ENCODE results near the gene NEURL1.

The NEURL1 gene

DNA sequence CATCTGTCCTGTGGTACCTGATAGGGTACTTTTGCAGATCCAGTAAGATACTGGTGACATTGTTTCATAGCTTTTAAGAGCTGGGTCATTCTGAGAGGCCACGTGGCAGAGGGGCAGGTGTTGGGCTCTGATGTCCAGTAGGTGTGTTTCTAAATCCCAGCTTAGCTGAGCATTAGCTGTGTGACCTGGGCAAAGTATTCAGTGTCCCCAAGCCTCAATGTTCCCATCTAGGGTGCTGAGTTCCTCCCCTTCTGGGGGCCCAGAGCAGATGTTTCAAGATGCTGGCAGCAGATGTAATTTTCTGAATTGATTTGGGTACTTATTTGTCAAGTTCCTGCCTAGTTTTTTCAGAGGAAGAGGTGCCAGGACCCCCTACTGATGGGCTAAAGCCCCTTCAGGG, 52.9 kb downstream of the NEURL1 start:
- DNase-seq (ENCODE audit: low read depth in 2 of 2), result no peak

DNA sequence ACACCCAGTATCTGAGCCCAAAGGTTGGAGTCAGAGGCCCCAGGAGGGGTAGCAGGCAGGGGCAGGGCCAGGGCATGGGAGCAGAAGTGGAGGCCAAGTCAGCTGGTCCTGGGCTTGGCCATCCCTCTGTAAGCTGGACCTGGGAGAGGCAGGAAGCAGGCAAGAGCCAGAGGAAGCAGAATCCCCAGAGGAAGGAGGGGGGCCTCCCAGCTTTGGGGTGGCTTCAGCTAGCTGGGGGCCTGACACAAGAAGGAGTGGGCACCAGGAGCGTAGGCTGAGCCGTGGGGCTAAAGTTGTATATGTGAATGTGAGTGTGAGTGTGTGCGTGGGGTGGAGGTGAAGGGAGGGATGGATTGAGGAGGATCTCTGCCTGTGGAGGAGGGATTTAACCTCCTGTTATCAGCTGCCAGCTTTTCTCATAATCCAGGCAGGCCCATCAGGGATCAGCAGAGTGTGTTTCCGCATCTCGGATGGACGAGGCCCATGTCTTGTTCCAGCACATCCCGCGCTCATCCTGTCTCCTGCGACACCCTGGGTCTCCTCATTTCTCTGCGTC, 54.0 kb downstream of the NEURL1 start:
- DNase-seq (ENCODE audit: low read depth in 2 of 2), result no peak

DNA sequence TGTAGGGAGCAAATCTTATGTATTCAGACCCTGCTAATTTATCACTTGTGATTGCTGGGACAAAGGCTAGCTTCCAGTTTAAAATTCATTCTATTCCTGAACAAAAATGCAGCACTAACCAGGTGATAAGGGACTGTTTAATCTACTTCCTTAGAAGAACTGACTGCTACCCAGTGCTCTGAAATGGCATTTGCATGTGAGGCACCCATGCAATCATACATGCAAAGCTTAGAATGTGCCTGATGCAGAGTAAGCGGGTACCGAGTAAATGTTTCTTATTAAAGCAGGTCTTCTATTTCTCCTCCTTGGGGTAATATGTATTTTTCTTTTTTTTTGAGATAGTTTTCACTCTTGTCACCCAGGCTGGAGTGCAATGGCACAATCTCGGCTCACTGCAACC, 54.5 kb downstream of the NEURL1 start:
- no peak for DNase-seq (ENCODE audit: low read depth in 2 of 2)

DNA sequence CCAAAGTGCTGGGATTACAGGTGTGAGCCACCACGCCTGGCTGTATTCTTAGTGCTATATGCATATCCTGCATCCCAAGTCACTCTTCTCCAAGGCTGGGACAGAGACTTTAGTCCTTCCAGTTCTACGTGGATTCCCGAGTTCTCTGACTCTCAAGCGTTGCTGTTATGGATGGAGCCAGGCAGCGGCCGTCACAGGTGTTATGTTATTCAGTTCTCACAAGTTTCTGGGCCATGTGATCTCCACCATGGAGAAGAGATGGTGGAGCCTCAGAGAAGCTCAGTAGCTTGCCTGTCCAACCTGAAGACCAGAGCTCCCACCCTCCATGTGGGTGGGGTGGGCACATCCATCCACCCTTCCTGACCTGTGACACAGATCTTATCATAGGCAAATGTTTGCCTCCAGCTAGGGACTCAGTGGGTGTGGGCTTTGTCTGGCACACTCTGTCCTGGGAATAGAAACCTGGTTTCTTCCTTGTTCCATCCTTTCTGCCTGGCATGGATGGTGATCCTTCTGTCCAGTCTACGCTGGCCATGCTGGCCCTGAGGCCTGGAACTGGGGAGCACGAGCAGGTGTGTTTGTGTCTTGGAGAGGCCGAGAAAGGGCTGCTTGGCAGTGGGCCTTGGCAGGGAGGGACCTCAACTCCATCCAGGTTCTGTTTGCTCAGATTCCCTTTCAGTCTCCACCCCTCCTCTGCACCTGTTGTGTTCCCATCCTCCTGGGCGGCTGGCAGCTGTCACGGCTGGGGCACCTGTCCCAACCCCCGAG, 55.3 kb downstream of the NEURL1 start:
- no peak for DNase-seq (ENCODE audit: low read depth in 2 of 2)

DNA sequence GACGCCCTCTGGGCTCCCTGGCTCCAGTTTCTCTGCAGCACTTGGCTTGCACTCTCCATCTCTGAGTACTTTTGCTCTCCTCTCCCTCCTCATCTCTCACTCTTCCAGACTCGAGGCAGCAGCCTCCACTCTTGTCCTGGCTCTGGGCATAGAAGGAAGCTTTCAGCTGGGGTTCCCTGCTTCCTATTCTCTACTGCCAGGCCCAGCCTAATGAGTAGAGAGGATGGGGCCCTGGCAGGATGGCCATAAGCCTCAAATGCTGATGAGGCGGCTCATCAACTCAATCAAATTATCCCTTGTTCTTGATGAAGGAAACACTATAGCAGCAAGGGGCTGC, 55.8 kb downstream of the NEURL1 start:
- DNase-seq (ENCODE audit: low read depth in 2 of 2), result no peak

DNA sequence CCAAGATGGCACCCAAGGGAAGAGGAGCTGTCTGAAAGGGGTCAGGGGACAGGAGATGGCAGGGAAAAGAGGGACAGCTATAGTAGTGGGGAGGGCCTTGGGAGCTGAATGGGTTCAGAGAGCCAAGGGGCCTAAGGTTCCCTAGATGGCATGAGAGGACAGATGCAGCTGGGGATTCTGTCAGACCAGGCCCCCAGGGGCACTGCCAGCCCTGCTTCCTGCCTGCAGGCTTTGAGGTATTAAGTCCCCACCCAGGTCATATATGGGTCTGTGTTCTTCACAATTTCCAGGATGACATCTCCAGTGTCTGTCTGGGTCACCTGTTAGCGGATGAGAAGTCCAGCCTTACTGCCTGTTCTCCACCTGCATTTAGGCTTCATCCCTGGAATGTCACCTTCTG, 56.7 kb downstream of the NEURL1 start:
- no peak for DNase-seq (ENCODE audit: low read depth in 2 of 2)

DNA sequence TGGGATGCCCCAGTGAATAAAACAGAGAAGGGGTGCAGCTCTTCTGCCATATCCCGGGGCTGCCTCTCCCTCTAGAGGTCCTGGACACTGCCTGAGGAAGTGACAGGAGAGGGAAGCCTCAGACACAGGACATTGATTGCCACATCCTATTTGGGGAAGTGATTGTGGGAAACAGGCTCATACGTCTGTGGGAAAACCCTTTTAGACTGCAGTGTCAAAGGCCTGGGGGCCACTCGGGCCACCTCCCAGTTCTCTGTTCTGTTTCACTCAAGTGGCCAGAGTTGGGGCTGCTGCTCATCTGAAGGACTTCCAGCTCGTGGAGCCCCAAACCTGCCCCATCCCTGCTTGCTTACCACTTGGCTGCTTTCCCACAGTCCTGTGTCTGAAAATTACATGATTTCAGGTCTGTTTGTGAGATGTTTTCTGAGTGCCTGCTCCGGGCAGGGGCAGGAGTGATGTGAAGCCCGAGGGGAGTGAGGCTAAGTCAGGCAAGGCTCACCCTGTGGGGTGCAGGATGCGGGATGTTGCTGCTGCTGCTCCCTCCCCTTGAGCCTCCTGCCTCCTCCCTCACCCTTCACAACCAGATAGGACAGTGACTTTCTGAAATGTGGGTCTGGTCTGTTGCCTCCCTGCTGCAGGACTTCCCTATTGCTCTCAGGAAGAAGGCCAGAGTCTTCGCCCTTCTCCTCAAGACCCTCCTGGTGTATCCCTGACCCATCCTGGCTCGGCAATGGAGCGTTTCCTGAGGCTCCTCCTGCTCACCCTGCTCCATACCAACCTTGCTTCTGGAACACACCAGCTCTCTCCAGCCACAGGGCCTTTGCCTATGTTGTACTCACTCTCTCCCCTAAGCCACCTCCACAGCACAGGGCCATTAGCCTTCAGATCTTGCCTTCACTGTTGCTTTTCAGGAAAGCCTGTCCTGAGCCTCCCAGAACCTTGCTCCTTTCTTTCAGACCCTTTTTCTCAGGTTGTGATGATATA, 58.4 kb downstream of the NEURL1 start:
- DNase-seq (ENCODE audit: low read depth in 2 of 2), result no peak

DNA sequence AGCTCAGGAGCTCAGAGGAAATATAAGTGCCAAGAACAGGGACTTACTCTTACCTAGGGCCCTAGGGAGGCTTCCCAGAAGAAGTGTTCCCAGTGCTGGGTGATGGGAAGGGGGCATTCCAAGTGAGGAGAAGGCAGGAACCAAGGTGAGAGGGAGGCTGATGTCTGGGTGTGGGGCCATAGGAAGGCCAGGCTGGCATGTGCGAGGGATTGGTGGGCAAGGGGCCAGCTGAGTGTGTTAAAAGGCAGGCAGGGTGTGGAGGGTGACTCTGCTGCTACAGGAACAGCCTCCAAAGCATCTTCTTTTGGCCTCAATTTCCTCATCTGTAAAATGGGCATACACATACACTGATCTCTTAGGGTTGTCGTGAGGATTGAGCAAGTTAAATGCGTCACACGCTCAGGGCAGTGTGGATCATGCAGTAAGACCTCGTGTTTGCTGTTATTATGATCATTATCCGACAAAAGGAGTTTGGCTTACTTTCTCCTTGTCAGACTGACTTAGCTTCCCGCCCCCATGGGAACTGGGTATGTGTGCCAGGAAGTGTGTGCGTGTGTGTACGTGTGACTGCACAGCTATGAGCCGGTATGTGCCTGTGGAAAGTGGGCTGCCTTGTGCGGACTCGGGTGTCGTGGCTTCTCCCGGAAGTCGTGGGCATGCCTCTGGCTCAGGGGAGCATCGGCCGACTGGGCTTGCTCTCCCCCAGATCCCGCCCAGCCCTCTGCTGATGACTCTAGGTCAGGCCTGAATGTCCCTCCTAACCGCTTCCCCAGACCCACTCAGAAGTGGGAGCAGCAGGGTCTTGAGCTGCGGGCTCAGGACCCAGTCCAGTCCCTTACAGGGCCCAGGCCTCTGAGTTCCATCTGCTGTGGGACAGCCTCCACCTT, 59.6 kb downstream of the NEURL1 start:
- no peak for DNase-seq (ENCODE audit: low read depth in 2 of 2)

DNA sequence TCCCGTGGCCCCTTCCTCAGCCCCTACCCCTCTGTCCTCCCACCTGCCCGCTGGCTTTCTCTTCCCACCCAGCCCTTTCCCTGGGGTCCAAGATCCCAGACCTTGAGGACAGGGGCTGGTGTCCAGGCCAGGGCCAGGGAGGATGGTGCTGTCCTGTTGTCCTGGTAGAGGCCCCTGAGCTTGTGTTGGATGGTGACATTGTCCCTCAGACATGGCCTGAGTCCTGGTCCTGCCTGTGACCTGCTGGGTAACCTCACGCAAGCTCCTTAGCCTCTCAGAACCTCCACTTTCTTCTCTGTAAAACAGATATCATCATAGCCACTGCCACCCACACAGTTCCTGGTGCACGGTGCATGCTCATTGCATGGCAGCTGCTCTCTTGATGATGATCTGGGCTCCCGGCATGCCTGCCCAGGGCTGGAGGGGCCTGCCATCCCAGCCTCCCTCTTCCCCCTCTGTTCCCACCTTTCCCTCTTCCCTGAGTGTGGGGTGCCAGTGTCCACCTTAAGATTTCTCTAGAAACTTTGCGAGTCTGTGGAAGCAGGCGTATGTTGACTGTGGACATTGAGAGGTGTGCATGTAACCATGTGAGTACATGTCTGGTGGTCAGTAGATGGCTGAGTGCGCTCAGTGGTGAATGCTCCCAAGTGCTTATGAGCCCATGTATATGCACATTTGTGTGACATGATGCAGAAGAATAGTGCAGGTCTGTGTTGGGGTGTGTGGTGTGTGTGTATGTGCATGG, 60.4 kb downstream of the NEURL1 start:
- DNase-seq (ENCODE audit: low read depth in 2 of 2), result no peak

DNA sequence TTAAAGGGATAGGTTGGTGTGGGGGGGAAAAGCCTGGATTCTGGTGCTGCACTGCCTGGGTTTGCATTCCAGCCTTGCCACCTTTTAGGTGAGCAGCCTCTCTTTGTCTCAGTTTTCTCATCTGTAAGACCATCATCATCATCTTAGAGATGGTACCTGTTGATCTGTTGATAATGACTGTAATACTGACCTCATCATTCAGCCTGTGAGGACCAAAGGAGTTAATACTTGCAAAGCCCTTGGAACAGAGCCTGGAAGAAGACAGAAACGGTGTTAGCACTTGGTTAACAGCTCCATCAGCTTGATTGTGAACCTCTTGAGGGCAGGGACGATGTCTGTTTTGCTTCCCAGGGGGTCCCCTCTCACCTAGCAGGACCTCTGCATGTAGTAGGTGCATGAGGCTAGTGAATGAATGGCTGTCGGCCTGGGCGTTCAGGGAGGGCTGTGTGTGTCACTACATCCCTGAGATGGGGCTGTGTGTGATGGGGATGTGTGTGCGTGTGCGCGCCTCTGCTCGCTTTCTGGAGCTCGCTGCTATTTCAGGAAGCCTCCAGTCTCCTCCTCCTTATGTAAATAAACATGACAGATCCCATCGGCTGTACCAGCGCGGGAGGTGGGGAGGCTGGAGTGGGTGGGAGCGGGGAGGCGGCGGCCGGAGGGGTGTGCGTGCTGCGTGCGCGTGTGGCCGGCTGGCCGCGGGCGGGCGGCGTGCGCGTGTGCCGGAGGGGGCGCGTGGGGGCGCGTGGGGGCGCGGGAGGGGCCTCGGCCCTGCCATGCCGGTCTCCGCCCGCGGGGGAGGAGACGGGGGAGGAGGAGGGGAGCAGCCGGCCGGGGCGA, 61.2 kb downstream of the NEURL1 start:
- no peak for DNase-seq (ENCODE audit: low read depth in 2 of 2)

DNA sequence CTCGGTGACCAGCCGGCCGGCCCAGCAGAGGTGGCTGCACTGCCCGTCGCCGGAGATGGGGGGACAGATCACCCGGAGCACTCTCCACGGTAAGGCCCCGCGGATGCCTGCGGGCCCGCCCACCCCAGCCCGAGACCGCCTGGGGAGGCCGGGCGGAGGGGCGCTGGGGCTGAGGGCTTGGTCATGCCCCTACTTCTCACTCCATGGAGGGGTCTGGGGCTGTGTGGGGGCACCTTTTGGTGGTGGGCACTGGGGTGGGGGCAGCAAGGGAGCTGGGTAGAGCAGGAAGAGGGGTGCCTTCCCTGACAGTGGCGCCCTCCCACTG, 61.8 kb downstream of the NEURL1 start:
- DNase-seq (ENCODE audit: low read depth in 2 of 2), result no peak

DNA sequence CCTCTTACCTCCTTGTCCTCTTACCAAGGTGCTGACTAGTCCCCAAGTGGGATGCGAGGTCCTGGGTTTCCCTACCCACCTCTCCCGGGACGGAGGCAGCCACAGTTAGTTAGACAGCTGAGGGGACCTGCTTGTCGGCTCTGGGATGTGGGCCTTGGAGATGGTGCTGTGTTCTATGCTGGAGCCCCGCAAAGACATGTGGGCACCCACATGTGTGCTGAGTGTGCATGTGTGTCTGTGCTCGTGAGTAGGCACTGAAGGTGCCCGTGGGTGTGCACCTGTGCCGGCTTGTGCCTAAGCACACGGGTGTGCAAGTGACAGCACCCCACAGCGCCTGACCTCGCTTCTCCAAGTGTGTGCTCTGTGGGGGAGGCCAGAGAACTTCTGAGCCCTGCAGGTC, 62.2 kb downstream of the NEURL1 start:
- no peak for DNase-seq (ENCODE audit: low read depth in 2 of 2)

DNA sequence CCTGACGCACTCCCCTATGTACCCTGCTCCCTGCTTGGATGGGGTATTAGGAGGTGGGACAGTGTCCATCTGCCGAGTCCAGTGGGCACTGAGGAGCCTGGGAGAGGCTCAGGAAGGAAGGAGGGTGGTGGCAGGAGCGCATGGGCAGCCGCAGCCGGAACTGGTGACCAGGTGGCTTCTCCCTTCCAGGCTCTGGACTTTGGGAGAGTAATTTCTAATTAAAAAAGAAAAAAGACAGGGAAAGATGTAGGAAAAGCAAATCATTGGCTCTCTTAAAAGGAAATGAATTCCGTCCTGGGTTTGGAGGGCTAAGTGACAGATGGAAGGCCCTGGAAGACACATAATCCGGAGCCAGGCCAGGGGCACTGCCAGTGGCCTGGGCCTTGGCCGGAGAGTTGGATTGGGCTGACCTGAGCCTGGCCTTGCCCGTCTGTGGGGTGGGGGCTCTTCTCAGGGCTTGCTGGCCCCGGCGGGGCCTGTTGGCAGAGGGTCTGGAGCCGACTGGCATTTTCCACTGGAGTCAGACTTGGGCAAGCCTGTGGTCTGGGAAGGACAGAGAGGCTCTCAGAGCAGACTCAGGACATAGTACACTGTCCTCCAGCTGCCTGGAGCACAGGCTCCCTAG, 63.0 kb downstream of the NEURL1 start:
- DNase-seq (ENCODE audit: low read depth in 2 of 2), result no peak

DNA sequence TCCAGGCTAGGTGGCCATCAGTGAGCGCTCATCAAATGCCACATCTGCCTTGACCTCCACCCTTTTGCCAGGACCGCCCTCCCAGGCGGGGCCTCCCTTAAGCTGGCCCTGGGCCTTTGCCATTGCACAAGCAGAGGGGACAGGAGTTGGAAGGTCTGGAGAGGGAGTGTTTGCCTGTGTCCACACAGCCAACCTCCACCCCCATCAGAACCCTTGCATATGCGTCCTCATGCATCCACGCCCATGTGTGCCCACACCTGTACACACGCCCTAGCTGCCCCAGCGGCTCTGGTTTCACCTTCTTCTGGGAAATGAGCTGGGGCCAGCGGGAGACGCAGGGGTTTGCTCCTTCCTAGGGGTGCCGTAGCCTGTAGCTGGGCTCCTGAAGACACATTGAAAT, 64.0 kb downstream of the NEURL1 start:
- no peak for DNase-seq (ENCODE audit: low read depth in 2 of 2)

DNA sequence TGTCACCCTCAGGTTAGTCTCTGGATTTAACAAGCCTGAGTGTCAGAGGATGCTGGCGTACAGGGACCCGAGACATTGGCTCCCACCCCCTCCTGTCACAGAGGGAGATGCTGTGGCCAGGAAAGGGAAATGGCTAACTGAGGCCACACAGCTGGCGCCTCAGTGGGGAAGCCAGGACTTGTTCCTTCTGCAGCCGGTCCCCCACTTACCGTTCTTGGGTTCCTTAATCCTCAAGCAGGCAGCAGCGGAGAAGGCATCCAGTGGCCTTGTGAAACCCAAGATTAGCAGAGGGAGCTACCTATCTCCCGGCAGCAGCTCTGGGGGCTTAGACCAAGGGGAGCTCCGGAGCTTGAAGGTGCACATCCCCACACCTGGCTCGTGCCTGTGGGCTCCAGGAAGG, 65.4 kb downstream of the NEURL1 start:
- no peak for DNase-seq (ENCODE audit: low read depth in 2 of 2)

DNA sequence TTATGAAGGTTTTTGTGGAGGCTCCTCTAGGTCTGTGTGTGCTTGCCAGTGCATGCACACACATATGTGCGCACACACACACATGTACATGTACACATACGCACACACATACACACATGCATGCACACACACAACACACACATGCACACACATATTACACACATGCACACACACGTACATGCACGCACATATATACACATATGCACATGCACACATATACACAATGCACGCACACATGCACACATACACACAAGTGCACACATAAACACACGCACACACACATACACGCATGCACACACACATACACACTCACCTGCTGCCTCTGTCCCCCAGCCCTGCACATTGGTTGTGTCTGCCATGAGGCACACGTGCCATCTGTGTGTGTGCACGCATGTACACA, 66.3 kb downstream of the NEURL1 start:
- no peak for DNase-seq (ENCODE audit: low read depth in 2 of 2)

DNA sequence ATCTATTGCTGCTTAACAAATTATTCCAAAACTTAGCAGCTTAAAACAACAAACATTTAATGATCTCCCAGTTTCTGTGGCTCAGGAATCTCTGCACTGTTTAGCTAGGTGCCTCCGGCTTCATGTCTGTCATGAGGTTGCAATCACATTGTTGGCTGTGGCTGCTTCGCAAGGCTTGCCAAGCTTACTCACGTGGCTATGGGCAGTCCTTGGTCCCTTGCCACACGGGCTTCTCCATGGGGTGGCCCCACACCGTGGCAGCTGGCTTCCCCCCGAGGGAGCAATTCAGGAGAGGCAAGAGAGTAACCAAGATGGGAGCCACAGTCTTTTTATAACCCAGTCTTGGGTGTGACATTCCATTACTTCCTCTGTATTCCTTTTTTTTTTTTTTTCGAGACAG, 67.4 kb downstream of the NEURL1 start:
- no peak for DNase-seq (ENCODE audit: low read depth in 2 of 2)

DNA sequence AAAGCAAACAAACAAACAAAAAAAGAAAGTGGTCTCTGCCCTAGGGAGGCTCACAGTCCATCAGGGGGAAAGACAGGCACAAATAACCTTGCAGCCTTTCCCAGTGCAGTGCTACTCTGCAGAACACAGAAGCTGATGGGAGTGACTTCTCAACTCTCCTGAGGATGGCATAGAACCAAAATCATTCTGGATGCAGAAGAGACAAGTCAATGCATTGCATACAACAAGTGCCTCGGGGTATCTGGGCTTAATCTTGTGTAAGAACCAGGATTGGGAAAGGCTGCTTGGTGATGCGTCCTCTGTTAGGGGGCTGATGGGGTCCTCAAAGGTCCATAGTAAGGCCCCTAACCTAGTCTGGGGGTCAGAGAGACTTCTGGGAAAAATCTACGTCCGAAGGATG, 68.9 kb downstream of the NEURL1 start:
- no peak for DNase-seq (ENCODE audit: low read depth in 2 of 2)

DNA sequence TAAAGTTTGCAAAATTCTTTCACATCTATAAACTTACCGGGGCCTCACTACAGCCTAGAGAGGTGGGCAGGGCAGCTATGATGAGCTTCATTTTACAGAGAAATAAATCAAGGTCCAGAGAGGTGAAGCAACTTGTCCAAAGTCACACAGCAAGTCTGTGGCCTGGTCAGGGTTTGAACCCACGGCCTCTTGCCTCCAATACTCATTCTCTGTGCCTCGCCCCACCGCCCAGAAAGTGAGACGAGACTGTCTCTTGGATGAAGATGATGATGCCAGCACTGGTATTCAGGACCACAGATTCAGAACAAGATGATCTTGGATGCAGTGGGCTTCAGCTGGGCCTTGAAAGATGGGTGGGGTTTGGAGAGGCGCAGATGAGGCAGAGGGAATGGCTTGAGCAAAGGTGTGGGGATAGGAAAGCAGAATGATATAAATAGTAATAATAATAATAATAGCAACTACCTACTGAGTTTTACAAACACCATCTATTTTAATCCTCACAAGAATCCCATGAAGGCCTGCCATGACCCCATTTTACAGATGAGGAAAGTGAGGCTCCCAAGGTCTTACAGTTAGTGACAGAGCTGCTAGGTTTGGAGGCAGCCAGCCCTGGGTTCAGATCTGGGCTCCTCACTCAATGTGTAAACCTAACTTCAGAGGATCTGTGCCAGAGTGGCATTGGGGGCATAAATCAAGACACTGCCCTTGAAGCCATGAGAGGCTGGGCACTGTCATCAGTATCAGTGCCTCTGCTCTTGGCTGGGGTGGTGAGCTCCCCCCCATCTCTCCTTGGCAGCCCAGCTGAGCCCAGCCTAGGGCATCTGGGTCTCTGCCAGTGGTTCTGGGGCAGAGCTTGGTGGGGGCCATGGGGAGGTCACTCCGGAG, 70.0 kb downstream of the NEURL1 start:
- no peak for DNase-seq (ENCODE audit: low read depth in 2 of 2)
